Hepatocyte (in vitro differentiated cells): ENCODE results near the gene ZNRF3.

Experiments used
- CTCF ChIP-seq: fragments of 200-600 bp; sonication (generic); IDR thresholded peaks from 2 replicates; pipeline ENCODE4 v1.5.1; 2016; ENCODE audit warnings: antibody characterized with exemption, mild to moderate bottlenecking; ENCODE audit not compliant: poor library complexity
- EZH2 ChIP-seq: fragments of 200-600 bp; sonication (generic); IDR thresholded peaks from 2 replicates; pipeline ENCODE4 v1.6.1; 2016; ENCODE audit warnings: antibody characterized with exemption, mild to moderate bottlenecking, borderline replicate concordance

- no peak for TF ChIP-seq CTCF
- TF ChIP-seq EZH2: no peak
These were observed 102.4 kb downstream of the ZNRF3 start for GRCh38 chr22:28985581-28986290.
